Esophagus squamous epithelium (tissue), 5 donors: Measurements from ENCODE around the gene CHST11. TPM values are rescaled to one million over a fixed set of nuclear protein-coding genes. Genes with fewer than 3 reads are reported as not detected.
A peak's percentile ranks its signal among the peaks of the same experiment; 100 is the strongest.

Experiments
- DNase-seq: peaks from one replicate; lab custom pipeline; 2025; lab: John Stamatoyannopoulos, UW
- H3K27ac ChIP-seq, 4 donors: fragments of 200-600 bp; sonication (generic); one replicate each; pipeline ENCODE4 v1.5.1; 2016 to 2019; ENCODE audit warnings: mild to moderate bottlenecking in 1 of 4
- H3K27me3 ChIP-seq, 4 donors: fragments of 200-600 bp; sonication (generic); 1 replicate in 3 of 4; 2 replicates in 1 of 4; pipeline versions ENCODE4 v1.5.1 to v1.6.0; 2017 to 2021; ENCODE audit warnings: antibody characterized with exemption in 1 of 4
- H3K36me3 ChIP-seq, 3 donors: fragments of 200-600 bp; sonication (generic); one replicate each; pipeline ENCODE4 v1.5.1; 2016 to 2019
- H3K4me1 ChIP-seq, 3 donors: fragments of 200-600 bp; sonication (generic); one replicate each; pipeline ENCODE4 v1.5.1; 2017 to 2019
- H3K4me3 ChIP-seq, 4 donors: fragments of 200-600 bp; sonication (generic); 1 replicate in 3 of 4; 2 replicates in 1 of 4; pipeline ENCODE4 v1.5.1; 2016 to 2019; ENCODE audit warnings: mild to moderate bottlenecking in 2 of 4, moderate library complexity in 1 of 4
- H3K9me3 ChIP-seq, 3 donors: fragments of 200-600 bp; sonication (generic); one replicate each; pipeline ENCODE4 v1.5.1; 2016 to 2019
- POLR2A ChIP-seq, 4 donors: fragments of 450-650 bp; IDR thresholded peaks; one replicate each; pipeline ENCODE4 v1.6.1; 2017; ENCODE audit warnings: antibody characterized with exemption in 4 of 4, mild to moderate bottlenecking in 4 of 4, moderate library complexity in 3 of 4
- WGBS, 2 donors: methylation state at CpG; one replicate each; pipeline ENCODE4 v1.1.5; 2018; 5-methylcytosine and 5-hydroxymethylcytosine counted together
- intact Hi-C: fragments of 100-400 bp; cut with DNase I; formaldehyde crosslinking; loops from one replicate; pipeline ENCODE4 v1.15.0; 2022
- total RNA-seq, 4 donors: library from RNA; depleted of rRNA; stranded (reverse); fragments of >200 nt; gene quantifications; one replicate each; pipeline ENCODE4 v1.1.0, GENCODE V29; 2016
- TF ChIP-seq, protein P1 (sequence below), 6 experiments: fragments of 450-650 bp in 4 of 6; fragments of 200-600 bp in 2 of 6; sonication (generic) in 2 of 6; IDR thresholded peaks; one replicate each; pipeline ENCODE4 v1.5.1; 2016 to 2019; ENCODE audit warnings: antibody characterized with exemption in 6 of 6, mild to moderate bottlenecking in 4 of 6, moderate library complexity in 4 of 6
- donor health status: DM: yes; HTN: yes; CAD: no.

The CHST11 gene
- total RNA-seq, 4 donors from 2014 or later, result 6.3 to 12.6 (median 10.3) TPM

DNA sequence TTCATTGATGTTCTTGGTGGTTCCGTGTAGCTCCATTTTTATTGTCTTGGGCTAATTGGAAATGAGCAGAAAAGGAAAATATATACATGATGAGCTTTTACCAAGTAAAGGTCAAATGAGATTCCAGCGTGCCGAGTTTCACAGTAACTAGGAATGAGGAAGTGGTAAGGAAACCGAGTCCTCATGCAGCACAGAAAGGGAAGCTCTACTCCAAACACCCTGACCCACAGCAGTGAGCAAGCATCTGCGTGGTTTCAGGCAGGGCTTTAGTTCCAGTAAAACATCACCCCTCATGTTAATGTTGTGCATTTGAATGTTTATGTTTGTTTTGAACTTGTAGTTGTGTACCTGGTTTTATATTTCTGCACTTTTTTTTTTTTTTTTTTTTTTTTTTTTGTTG is 293.3 kb downstream of the CHST11 start:
- Histone ChIP-seq H3K4me3 (no peak overlapping the region), H3K27ac (peak overlapping the region in 1 of 4 donors; percentile 23), H3K36me3 (no peaks in the 10 kb centered on the region), H3K27me3 (no peaks in the 10 kb centered on the region), H3K4me1 (peaks cover 0 to 10% (median 7%) of the 10 kb centered on the region in 3 donors), H3K9me3 (no peaks in the 10 kb centered on the region)
- no peak for DNase-seq
- no peak for TF ChIP-seq POLR2A (IDR thresholded peaks at IDR 0.05)
- TF ChIP-seq, protein P1, sequence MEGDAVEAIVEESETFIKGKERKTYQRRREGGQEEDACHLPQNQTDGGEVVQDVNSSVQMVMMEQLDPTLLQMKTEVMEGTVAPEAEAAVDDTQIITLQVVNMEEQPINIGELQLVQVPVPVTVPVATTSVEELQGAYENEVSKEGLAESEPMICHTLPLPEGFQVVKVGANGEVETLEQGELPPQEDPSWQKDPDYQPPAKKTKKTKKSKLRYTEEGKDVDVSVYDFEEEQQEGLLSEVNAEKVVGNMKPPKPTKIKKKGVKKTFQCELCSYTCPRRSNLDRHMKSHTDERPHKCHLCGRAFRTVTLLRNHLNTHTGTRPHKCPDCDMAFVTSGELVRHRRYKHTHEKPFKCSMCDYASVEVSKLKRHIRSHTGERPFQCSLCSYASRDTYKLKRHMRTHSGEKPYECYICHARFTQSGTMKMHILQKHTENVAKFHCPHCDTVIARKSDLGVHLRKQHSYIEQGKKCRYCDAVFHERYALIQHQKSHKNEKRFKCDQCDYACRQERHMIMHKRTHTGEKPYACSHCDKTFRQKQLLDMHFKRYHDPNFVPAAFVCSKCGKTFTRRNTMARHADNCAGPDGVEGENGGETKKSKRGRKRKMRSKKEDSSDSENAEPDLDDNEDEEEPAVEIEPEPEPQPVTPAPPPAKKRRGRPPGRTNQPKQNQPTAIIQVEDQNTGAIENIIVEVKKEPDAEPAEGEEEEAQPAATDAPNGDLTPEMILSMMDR (IDR thresholded peaks at IDR 0.05), result no peak
- intact Hi-C loops, result no loop called here
- WGBS, 2 donors, result 63 to 65% methylated on average over 5 of the region's 5 CpGs

DNA sequence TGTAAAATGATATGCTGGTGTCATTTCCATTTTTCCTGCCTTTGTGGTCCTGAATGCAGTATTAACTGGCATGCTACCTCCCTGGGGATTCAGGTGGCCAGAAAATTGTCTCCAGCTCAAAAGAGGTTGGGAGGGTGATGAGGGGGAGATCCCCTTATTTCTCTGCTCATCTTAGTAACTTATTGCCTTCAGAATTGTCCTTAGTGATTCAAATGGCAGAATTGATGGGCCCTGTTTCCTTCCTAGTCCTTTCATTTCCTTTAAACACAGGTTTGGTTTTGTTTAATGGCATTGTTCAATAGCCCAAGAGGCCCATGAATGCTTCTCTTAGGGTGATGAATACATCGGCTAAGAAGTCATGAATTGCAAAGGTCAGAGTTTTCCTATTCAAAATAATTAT is 294.4 kb downstream of the CHST11 start:
- DNase-seq, result no peak
- WGBS, 2 donors, result 70 to 75% methylated on average over 1 of the region's 1 CpG
- Histone ChIP-seq H3K36me3 (no peaks in the 10 kb centered on the region), H3K27ac (no peak overlapping the region), H3K4me3 (no peak overlapping the region), H3K4me1 (peaks cover 0 to 10% (median 7%) of the 10 kb centered on the region in 3 donors), H3K27me3 (no peaks in the 10 kb centered on the region), H3K9me3 (no peaks in the 10 kb centered on the region)
- TF ChIP-seq, protein P1 (IDR thresholded peaks at IDR 0.05), result no peak
- TF ChIP-seq POLR2A (IDR thresholded peaks at IDR 0.05), result no peak
- intact Hi-C loops, result no loop called here

DNA sequence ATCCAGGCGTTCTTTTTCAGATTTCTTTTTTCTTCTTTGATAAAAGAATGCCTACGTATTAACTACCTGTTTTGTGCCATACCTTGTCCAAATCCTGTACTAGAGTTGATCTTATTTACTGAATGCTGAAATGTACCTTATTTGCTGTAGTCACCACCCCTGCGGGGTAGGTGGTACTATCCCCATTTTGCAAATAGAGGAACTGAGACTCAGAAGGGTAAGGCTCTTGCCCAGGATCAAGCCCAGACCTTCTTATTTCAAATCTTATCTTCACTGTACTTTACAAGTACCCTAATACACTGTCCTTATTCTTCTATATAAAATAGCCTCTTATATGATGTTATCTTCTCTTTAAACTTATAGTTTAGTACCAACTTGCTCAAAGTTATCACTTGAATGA is 294.8 kb downstream of the CHST11 start:
- intact Hi-C loops, result no loop called here
- no peaks in the 10 kb centered on the region for H3K27me3 ChIP-seq
- 84 to 91% methylated on average over 3 of the region's 3 CpGs for WGBS, 2 donors
- DNase-seq, result no peak
- H3K4me3 ChIP-seq, result no peak overlapping the region
- no peak overlapping the region for H3K27ac ChIP-seq
- H3K9me3 ChIP-seq, result no peaks in the 10 kb centered on the region
- peaks cover 0 to 10% (median 7%) of the 10 kb centered on the region in 3 donors for H3K4me1 ChIP-seq
- peaks cover 0 to under 1% (median 0%) of the 10 kb centered on the region in 3 donors for H3K36me3 ChIP-seq
- TF ChIP-seq POLR2A (IDR thresholded peaks at IDR 0.05), result no peak
- TF ChIP-seq, protein P1 (IDR thresholded peaks at IDR 0.05), result no peak

DNA sequence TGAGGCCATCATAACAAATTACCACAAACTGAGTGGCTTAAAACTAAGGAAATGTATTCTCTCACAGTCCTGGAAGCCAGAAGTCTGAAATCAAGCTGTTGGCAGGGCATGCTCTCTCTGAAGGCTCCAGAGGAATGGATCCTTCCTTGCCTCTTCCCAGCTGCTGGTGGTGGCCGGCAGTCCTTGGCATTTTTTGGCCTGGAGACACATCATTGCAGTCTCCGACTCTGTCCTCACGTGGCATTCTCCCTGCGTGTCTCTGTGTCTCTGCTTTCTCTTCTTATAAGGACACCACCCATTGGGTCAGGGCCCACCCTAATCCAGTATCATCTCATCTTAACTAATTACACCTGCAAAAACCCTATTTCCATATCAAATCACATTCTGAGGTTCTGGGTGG is 295.3 kb downstream of the CHST11 start:
- Histone ChIP-seq H3K27ac (no peak overlapping the region), H3K9me3 (no peaks in the 10 kb centered on the region), H3K4me1 (peaks cover 0 to 10% (median 7%) of the 10 kb centered on the region in 3 donors), H3K27me3 (no peaks in the 10 kb centered on the region), H3K4me3 (no peak overlapping the region), H3K36me3 (peaks cover 0 to 5% (median 0%) of the 10 kb centered on the region in 3 donors)
- intact Hi-C loops, result no loop called here
- 98% methylated on average over 4 of the region's 4 CpGs for WGBS, 2 donors
- TF ChIP-seq, protein P1 (IDR thresholded peaks at IDR 0.05), result no peak
- TF ChIP-seq POLR2A (IDR thresholded peaks at IDR 0.05), result no peak
- no peak for DNase-seq

DNA sequence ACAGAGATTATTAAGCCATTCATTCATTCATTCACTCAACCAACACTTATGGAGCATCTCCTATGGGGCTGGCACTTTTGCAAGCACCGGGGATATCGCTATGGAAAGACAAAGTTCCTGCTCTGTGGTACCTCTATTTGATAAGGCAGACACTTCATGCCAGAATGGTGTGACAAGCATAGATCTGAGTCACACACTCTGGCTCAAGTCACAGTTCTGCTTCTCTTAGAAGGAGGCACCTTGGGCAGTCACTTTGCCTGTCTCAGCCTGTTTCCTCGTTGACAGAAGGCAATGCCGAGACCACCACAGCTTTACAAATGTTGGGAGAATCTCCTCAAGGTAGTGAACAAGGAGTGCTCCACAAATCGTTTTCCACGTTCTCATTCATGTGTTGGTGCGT is 296.1 kb downstream of the CHST11 start:
- DNase-seq, result no peak
- 80 to 94% methylated on average over 6 to 7 of the region's 7 CpGs for WGBS, 2 donors
- Histone ChIP-seq H3K27me3 (no peaks in the 10 kb centered on the region), H3K4me1 (peaks cover 0 to 10% (median 7%) of the 10 kb centered on the region in 3 donors), H3K9me3 (no peaks in the 10 kb centered on the region), H3K27ac (no peak overlapping the region), H3K36me3 (peaks cover 0 to 10% (median 0%) of the 10 kb centered on the region in 3 donors), H3K4me3 (no peak overlapping the region)
- intact Hi-C loops, result no loop called here
- TF ChIP-seq, protein P1 (IDR thresholded peaks at IDR 0.05), result no peak
- TF ChIP-seq POLR2A (IDR thresholded peaks at IDR 0.05), result no peak
